Heart left ventricle (tissue), 16 donors: ENCODE measurements around the gene TMC3. TPM values are rescaled to one million over a fixed set of nuclear protein-coding genes. Genes with fewer than 3 reads are reported as not detected.

Source experiments
- ATAC-seq, 4 donors: fragments of 200-7000 bp; cut with Tn5 transposase; one replicate each; pipeline ENCODE4 v1.9.1; 2020 to 2022; ENCODE audit warnings: moderate library complexity in 4 of 4, mild to moderate bottlenecking in 3 of 4, moderate number of reproducible peaks in 1 of 4
- DNase-seq, 5 donors: peaks; one replicate each; pipeline ENCODE4 v3.0.0-alpha.2; 2020
- H3K27ac ChIP-seq, 12 donors: fragments of 200-600 bp; sonication (generic) in 4 of 12; one replicate each; pipeline versions ENCODE4 v1.5.0 to v1.8.0; 2016 to 2022; ENCODE audit warnings: mild to moderate bottlenecking in 2 of 12
- H3K27me3 ChIP-seq, 9 donors: fragments of 200-600 bp; sonication (generic) in 2 of 9; one replicate each; pipeline versions ENCODE4 v1.5.1 to v1.8.0; 2016 to 2022; ENCODE audit warnings: mild to moderate bottlenecking in 3 of 9
- H3K36me3 ChIP-seq, 9 donors: fragments of 200-600 bp; sonication (generic) in 2 of 9; one replicate each; pipeline versions ENCODE4 v1.5.0 to v1.8.0; 2018 to 2022; ENCODE audit warnings: mild to moderate bottlenecking in 2 of 9
- H3K4me1 ChIP-seq, 12 donors: fragments of 200-600 bp; sonication (generic) in 4 of 12; one replicate each; pipeline versions ENCODE4 v1.5.0 to v1.8.0; 2016 to 2022; ENCODE audit warnings: mild to moderate bottlenecking in 3 of 12
- H3K4me3 ChIP-seq, 12 donors: fragments of 200-600 bp; sonication (generic) in 4 of 12; one replicate each; pipeline versions ENCODE4 v1.5.0 to v1.8.0; 2017 to 2022; ENCODE audit warnings: mild to moderate bottlenecking in 9 of 12, moderate library complexity in 4 of 12
- H3K9me3 ChIP-seq, 12 donors: fragments of 200-600 bp; sonication (generic) in 4 of 12; one replicate each; pipeline versions ENCODE4 v1.5.0 to v1.8.0; 2016 to 2022; ENCODE audit warnings: mild to moderate bottlenecking in 1 of 12
- CTCF ChIP-seq, 12 donors: fragments of 200-600 bp; sonication (generic) in 4 of 12; IDR thresholded peaks; one replicate each; pipeline versions ENCODE4 v1.5.0 to v1.8.0; 2018 to 2022; ENCODE audit warnings: antibody characterized with exemption in 12 of 12, mild to moderate bottlenecking in 5 of 12
- POLR2A ChIP-seq, 2 donors: fragments of 450-650 bp; IDR thresholded peaks; one replicate each; pipeline ENCODE4 v1.6.1; 2017; ENCODE audit warnings: antibody characterized with exemption in 2 of 2, mild to moderate bottlenecking in 2 of 2, moderate library complexity in 2 of 2
- WGBS, 4 donors: extraction: QIAGEN DNeasy Blood & Tissue Kit in 2 of 4; methylation state at CpG; one replicate each; pipeline versions ENCODE4 v1.1.5 to v1.1.7; 2013 to 2018; 5-methylcytosine and 5-hydroxymethylcytosine counted together
- intact Hi-C, 10 donors: fragments of 100-400 bp; cut with DNase I; formaldehyde crosslinking; loops; one replicate each; pipeline versions ENCODE4 v1.11.1 to v1.14.2; 2022
- long read RNA-seq, 3 donors: library from polyadenylated mRNA; unstranded; transcript quantifications; one replicate each; pipeline ENCODE4 v2.0.0, GENCODE V29; 2020 to 2021
- polyA plus RNA-seq, 2 donors: library from polyadenylated mRNA; stranded (reverse); fragments of 200-250 nt; gene quantifications; one replicate each; pipeline ENCODE4 v1.2.3, GENCODE V29; 2013
- total RNA-seq, 9 donors: library from RNA; depleted of rRNA in 2 of 9; stranded (reverse); fragments of >200 nt in 2 of 9; fragmentation: NEBNext Ultra II Directional in 3 of 9; extraction: Animal tissue kit (Norgen Biotek cat#: 25700) in 3 of 9; gene quantifications; one replicate each; pipeline versions ENCODE4 v1.1.0 to v1.2.4, GENCODE V29; 2016 to 2023
- donor health status: ischemic (EF 13 %, LVEDD 7.1; RV severe dilation, severe dysfunction).
- donor health status: healthy with polysubstance abuse.
- donor health status: DM: no; HTN: yes; CAD: no.
- donor health status: DM: no; HTN: no; CAD: no.
- donor health status: ischemic (EF 25% LVEDD 6.9; RV normal size, moderate dysfunction).
- donor health status: ischemic (EF 25% LVEDD 5.7; RV mildly dilated, moderate dysfunction).
- donor health status: healthy.
- donor health status: DM: yes; HTN: yes; CAD: no.
- donor health status: ischemic (EF 35%, LVEDD 5.7; RV mildly dilated, moderate dysfunction).
- donor health status: nonischemic (EF 11% LVEDD 7.7; RV severe dilation, severe dysfunction).
- donor health status: DM: yes; HTN: yes; CAD: no.
- donor health status: PGD.
- donor health status: ischemic (EF 29% LVEDD 5.4; RV normal size, mild dysfunction).
- donor health status: nonischemic (EF 23%, LVEDD 6.1; RV moderate dilation, normal function).

Gene TMC3
- under 1 TPM in 1 of 9 donors, not detected in 8; 0.19 TPM for total RNA-seq
- polyA plus RNA-seq = not detected
- long read RNA-seq, donor 1 = 0 reads
- long read RNA-seq, donor 2 = 0 reads
- long read RNA-seq, donor 3 = 0 reads

- H3K4me3 ChIP-seq = no peak within 1 kb of the TSS
- no peaks in the 10 kb centered on the region for H3K9me3 ChIP-seq
- no peak for TF ChIP-seq CTCF (IDR thresholded peaks at IDR 0.05)
- no peak for TF ChIP-seq POLR2A (IDR thresholded peaks at IDR 0.05)
- H3K4me1 ChIP-seq = peaks cover 0 to 5% (median 0%) of the 10 kb centered on the region in 12 donors
- no peaks in the 10 kb centered on the region for H3K27me3 ChIP-seq
- intact Hi-C loops = loop anchor here in 1 of 10 donors (10.0 kb wide), 1 partner anchor 49 kb away; the partner anchor contains the start of gene STARD5
- DNase-seq (no peak), ATAC-seq (no peak)
- H3K27ac ChIP-seq = no peak within 1 kb of the TSS
- 62 to 73% (median 66%) methylated on average over 11 of the region's 11 CpGs for WGBS, 4 donors
- no peaks in the 10 kb centered on the region for H3K36me3 ChIP-seq
These were observed at the start of gene TMC3 for GRCh38 chr15:81373775-81374395. Gene TMC3, minus strand, starts transcription at chr15:81374213. Its CDS starts 136 bp downstream, at chr15:81374077.

GRCh38 chr15:81421461-81421860, 47.4 kb upstream of the TMC3 start:
- no peaks in the 10 kb centered on the region for H3K36me3 ChIP-seq
- H3K27ac ChIP-seq = no peak overlapping the region
- no peaks in the 10 kb centered on the region for H3K9me3 ChIP-seq
- ATAC-seq (no peak), DNase-seq (no peak)
- H3K4me1 ChIP-seq = no peaks in the 10 kb centered on the region
- no peaks in the 10 kb centered on the region for H3K27me3 ChIP-seq
- 87 to 94% (median 92%) methylated on average over 1 of the region's 1 CpG for WGBS, 4 donors
- no peak overlapping the region for H3K4me3 ChIP-seq
- intact Hi-C loops = no loop called here
- TF ChIP-seq CTCF (IDR thresholded peaks at IDR 0.05) = no peak
- no peak for TF ChIP-seq POLR2A (IDR thresholded peaks at IDR 0.05)

GRCh38 chr15:81419332-81419943, 45.4 kb upstream of the TMC3 start:
- Histone ChIP-seq H3K4me3 (no peak overlapping the region), H3K27ac (no peak overlapping the region), H3K36me3 (no peaks in the 10 kb centered on the region), H3K4me1 (no peaks in the 10 kb centered on the region), H3K27me3 (no peaks in the 10 kb centered on the region), H3K9me3 (no peaks in the 10 kb centered on the region)
- WGBS, 4 donors = 55 to 61% (median 56%) methylated on average over 8 of the region's 8 CpGs
- DNase-seq = no peak
- ATAC-seq = no peak
- intact Hi-C loops = loop anchor here in 1 of 10 donors (10.0 kb wide), 1 partner anchor 775 kb away; no protein-coding TSS in a partner anchor
- TF ChIP-seq CTCF (IDR thresholded peaks at IDR 0.05) (no peak), POLR2A (IDR thresholded peaks at IDR 0.05) (no peak)

GRCh38 chr15:81418891-81419290, 44.9 kb upstream of the TMC3 start:
- 72 to 81% (median 78%) methylated on average over 5 of the region's 5 CpGs for WGBS, 4 donors
- Histone ChIP-seq H3K4me3 (no peak overlapping the region), H3K27ac (no peak overlapping the region), H3K36me3 (no peaks in the 10 kb centered on the region), H3K9me3 (no peaks in the 10 kb centered on the region), H3K4me1 (no peaks in the 10 kb centered on the region), H3K27me3 (no peaks in the 10 kb centered on the region)
- intact Hi-C loops = loop anchor here in 1 of 10 donors (10.0 kb wide), 1 partner anchor 776 kb away; no protein-coding TSS in a partner anchor
- ATAC-seq (no peak), DNase-seq (no peak)
- TF ChIP-seq CTCF (IDR thresholded peaks at IDR 0.05) (no peak), POLR2A (IDR thresholded peaks at IDR 0.05) (no peak)
